ENCODE results near the gene PLA2G4C. TPM values are rescaled to one million over a fixed set of nuclear protein-coding genes. Genes with fewer than 3 reads are reported as not detected.

PLA2G4C gene
- total RNA-seq, 4 donors from 2014 or later, result 4.8 to 17.7 (median 10.5) TPM

GRCh38 chr19:48033604-48034003 is 77.0 kb downstream of the PLA2G4C start:
- intact Hi-C loops (cut with DNase I), result no loop called here
- Histone ChIP-seq H3K36me3 (no peaks in the 10 kb centered on the region), H3K9me3 (no peaks in the 10 kb centered on the region), H3K4me1 (no peaks in the 10 kb centered on the region), H3K27me3 (no peaks in the 10 kb centered on the region), H3K4me3 (replicated peaks in 1 of 3) (no peak overlapping the region), H3K27ac (no peak overlapping the region)
- 65 to 72% methylated on average over 5 of the region's 5 CpGs for WGBS, 2 donors
- no peak for DNase-seq
- TF ChIP-seq CTCF (IDR thresholded peaks at IDR 0.05), result no peak
- no peak for TF ChIP-seq POLR2A (IDR thresholded peaks at IDR 0.05)

- Histone ChIP-seq H3K9me3 (no peaks in the 10 kb centered on the region), H3K4me3 (replicated peaks in 1 of 3) (no peak overlapping the region), H3K4me1 (no peaks in the 10 kb centered on the region), H3K27ac (no peak overlapping the region), H3K27me3 (no peaks in the 10 kb centered on the region), H3K36me3 (no peaks in the 10 kb centered on the region)
- 67 to 71% methylated on average over 10 of the region's 10 CpGs for WGBS, 2 donors
- no peak for TF ChIP-seq POLR2A (IDR thresholded peaks at IDR 0.05)
- TF ChIP-seq CTCF (IDR thresholded peaks at IDR 0.05), result no peak
- DNase-seq, result no peak
- intact Hi-C loops (cut with DNase I), result no loop called here
Measured at GRCh38 chr19:48030073-48030472, 80.5 kb downstream of the PLA2G4C start.

GRCh38 chr19:48029431-48029830 is 81.2 kb downstream of the PLA2G4C start:
- intact Hi-C loops (cut with DNase I), result no loop called here
- no peaks in the 10 kb centered on the region for H3K4me1 ChIP-seq
- no peak overlapping the region for H3K4me3 ChIP-seq (replicated peaks in 1 of 3)
- 74 to 76% methylated on average over 7 of the region's 7 CpGs for WGBS, 2 donors
- H3K36me3 ChIP-seq, result no peaks in the 10 kb centered on the region
- H3K27me3 ChIP-seq, result no peaks in the 10 kb centered on the region
- no peak for DNase-seq
- H3K9me3 ChIP-seq, result no peaks in the 10 kb centered on the region
- H3K27ac ChIP-seq, result no peak overlapping the region
- TF ChIP-seq POLR2A (IDR thresholded peaks at IDR 0.05) (no peak), CTCF (IDR thresholded peaks at IDR 0.05) (no peak)

- no peaks in the 10 kb centered on the region for H3K27me3 ChIP-seq
- intact Hi-C loops (cut with DNase I), result no loop called here
- no peak for DNase-seq
- H3K36me3 ChIP-seq, result no peaks in the 10 kb centered on the region
- H3K9me3 ChIP-seq, result no peaks in the 10 kb centered on the region
- no peak overlapping the region for H3K4me3 ChIP-seq (replicated peaks in 1 of 3)
- TF ChIP-seq POLR2A (IDR thresholded peaks at IDR 0.05), result no peak
- TF ChIP-seq CTCF (IDR thresholded peaks at IDR 0.05), result no peak
- H3K4me1 ChIP-seq, result no peaks in the 10 kb centered on the region
- WGBS, 2 donors, result 65 to 70% methylated on average over 3 of the region's 3 CpGs
- no peak overlapping the region for H3K27ac ChIP-seq
Measured at GRCh38 chr19:48025480-48025879, 85.1 kb downstream of the PLA2G4C start.

- no peak for TF ChIP-seq CTCF (IDR thresholded peaks at IDR 0.05)
- no peak for TF ChIP-seq POLR2A (IDR thresholded peaks at IDR 0.05)
- Histone ChIP-seq H3K9me3 (no peaks in the 10 kb centered on the region), H3K4me1 (no peaks in the 10 kb centered on the region), H3K27me3 (no peaks in the 10 kb centered on the region), H3K36me3 (no peaks in the 10 kb centered on the region), H3K4me3 (replicated peaks in 1 of 3) (no peak overlapping the region), H3K27ac (no peak overlapping the region)
- 91 to 94% methylated on average over 3 of the region's 3 CpGs for WGBS, 2 donors
- no peak for DNase-seq
- intact Hi-C loops (cut with DNase I), result no loop called here
Measured at GRCh38 chr19:48023518-48023917, 87.1 kb downstream of the PLA2G4C start.
